ENCODE data around the gene SPIRE1.
"Not testable (repeated sequence)": the region's sequence is repeated elsewhere in the genome, so short reads cannot be mapped to it uniquely, and the experiment has no call there.

DNA sequence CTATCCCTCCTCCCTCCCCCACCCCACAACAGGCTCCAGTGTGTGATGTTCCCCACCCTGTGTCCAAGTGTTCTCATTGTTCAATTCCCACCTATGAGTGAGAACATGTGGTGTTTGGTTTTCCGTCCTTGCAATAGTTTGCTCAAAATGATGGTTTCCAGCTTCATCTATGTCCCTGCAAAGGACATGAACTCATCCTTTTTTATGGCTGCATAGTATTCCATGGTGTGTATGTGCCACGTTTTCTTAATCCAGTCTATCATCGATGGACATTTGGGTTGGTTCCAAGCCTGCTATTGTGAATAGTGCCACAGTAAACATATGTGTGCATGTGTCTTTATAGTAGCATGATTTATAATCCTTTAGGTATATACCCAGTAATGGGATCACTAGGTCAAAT, 30.7 kb downstream of the SPIRE1 start:
- TF ChIP-seq, protein P1, sequence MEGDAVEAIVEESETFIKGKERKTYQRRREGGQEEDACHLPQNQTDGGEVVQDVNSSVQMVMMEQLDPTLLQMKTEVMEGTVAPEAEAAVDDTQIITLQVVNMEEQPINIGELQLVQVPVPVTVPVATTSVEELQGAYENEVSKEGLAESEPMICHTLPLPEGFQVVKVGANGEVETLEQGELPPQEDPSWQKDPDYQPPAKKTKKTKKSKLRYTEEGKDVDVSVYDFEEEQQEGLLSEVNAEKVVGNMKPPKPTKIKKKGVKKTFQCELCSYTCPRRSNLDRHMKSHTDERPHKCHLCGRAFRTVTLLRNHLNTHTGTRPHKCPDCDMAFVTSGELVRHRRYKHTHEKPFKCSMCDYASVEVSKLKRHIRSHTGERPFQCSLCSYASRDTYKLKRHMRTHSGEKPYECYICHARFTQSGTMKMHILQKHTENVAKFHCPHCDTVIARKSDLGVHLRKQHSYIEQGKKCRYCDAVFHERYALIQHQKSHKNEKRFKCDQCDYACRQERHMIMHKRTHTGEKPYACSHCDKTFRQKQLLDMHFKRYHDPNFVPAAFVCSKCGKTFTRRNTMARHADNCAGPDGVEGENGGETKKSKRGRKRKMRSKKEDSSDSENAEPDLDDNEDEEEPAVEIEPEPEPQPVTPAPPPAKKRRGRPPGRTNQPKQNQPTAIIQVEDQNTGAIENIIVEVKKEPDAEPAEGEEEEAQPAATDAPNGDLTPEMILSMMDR (IDR thresholded peaks at IDR 0.05), result not testable (repeated sequence)
- not testable (repeated sequence) for TF ChIP-seq POLR2A (IDR thresholded peaks at IDR 0.05)

All from Peyer's patch (tissue), 4 donors.